GM19035 (cell line): ENCODE results near the gene CLPSL1.

ENCODE experiments used
- ATAC-seq: cut with Tn5 transposase; IDR thresholded peaks from one replicate; pipeline ENCODE4 v1.9.1; 2021; ENCODE audit not compliant: unreplicated experiment

Gene CLPSL1

DNA sequence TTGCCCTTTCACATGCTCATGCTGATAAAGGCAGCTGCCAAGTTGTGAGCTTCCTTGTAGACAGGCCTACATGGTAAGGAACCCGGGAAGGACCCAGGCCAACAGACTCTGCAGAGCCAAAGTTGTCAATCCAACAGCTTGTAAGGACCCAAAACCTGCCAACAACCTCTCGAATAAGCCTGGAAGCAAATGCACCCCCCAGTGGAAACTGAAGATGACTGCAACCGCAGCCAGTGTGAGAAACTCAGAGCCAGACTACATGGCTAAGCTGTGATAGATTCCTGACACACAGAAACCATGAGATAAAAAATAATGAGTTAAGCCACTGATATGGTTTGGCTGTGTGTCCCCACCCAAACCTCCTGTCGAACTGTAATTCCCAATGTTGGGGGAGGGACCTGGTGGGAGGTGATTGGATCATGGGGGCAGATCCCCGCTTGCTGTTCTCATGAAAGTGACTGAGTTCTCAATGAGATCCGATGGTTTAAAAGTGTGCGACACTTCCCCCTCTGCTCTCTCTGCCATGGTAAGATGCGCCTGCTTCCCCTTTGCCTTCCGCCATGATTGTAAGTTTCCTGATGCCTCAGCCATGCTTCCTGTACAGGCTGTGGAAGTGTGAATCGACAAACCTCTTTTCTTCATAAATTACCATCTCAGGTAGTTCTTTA is 23.2 kb upstream of the CLPSL1 start:
- no peak for ATAC-seq

DNA sequence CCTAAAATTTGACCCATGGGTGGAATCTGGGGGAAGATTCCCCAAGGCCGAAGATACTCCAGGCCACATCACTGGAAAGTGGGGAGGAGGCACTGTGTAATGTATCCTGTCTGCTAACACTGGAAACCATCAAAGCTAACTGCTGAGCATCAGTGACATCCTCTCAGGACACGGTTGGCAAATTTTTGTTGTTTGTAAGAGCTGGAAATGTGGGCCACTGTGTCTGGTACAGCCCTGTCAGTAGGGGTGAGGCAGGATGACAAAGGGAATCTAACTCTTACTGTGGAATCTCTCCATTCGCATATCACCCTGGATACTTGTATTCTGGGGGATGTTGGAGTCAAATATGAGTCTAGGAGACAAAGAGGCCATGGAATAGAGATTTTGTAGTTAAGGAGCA is 21.4 kb upstream of the CLPSL1 start:
- ATAC-seq = no peak

GRCh38 chr6:35765739-35766138 is 15.1 kb upstream of the CLPSL1 start:
- ATAC-seq = no peak

- ATAC-seq = no peak
Measured at GRCh38 chr6:35769211-35769610, 11.6 kb upstream of the CLPSL1 start.

- no peak for ATAC-seq
Measured at GRCh38 chr6:35771343-35771627, 9.5 kb upstream of the CLPSL1 start.

- no peak for ATAC-seq
Measured at GRCh38 chr6:35774116-35774794, 6.6 kb upstream of the CLPSL1 start.

DNA sequence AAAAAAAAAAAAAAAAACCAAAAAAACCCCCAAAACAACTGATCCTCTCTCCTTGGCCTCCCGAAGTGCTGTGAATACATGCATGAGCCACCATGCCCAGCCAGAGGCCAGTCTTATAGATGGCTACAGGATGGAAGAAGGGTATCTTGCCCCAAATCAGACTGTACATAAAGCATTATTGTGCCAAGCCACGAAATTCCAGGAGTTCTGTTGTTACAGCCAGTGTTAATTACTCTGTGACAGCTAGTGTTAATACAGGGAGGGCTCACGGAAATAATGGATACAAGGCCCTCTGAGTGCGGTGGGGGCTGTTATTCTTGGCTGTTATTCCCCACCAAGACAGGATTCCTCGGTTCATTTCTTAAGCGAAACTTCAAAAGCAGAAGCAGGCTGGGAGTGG is 5.8 kb upstream of the CLPSL1 start:
- ATAC-seq = no peak

GRCh38 chr6:35776364-35777215 is 4.2 kb upstream of the CLPSL1 start, which contains the start of gene CLPSL2:
CLPSL2 (plus strand) TSS chr6:35776598; CDS start chr6:35776619, 21 bp downstream.
- ATAC-seq = no peak

- ATAC-seq = no peak
Measured at GRCh38 chr6:35777356-35778102, 3.3 kb upstream of the CLPSL1 start.

- ATAC-seq = no peak
Measured at GRCh38 chr6:35778437-35778836, 2.4 kb upstream of the CLPSL1 start.

DNA sequence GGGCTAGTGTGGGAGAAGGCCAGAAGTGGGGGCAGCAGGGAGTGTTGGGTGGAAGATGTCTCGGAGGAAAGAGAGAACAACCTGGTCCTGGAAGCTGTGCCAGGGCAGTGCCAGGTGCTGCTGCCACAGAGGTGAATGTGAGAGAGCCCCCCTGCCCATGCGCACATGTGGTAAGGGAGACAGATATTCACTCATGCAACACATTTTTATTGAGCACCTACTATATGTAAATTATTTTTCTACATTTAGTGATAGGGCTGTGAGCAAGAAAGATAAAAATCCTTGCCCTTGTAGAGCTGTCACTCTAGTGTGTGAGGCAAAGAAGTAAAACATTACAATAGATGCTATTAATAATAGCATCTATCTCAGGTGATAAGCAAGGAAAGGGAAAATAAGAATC is 471 bp downstream of the CLPSL1 start:
- ATAC-seq = no peak

- ATAC-seq = no peak
Measured at GRCh38 chr6:35782424-35782823, 1.6 kb downstream of the CLPSL1 start.

GRCh38 chr6:35784200-35784599 is 3.4 kb downstream of the CLPSL1 start:
- ATAC-seq = no peak

GRCh38 chr6:35786272-35786671 is 5.5 kb downstream of the CLPSL1 start:
- ATAC-seq = no peak

DNA sequence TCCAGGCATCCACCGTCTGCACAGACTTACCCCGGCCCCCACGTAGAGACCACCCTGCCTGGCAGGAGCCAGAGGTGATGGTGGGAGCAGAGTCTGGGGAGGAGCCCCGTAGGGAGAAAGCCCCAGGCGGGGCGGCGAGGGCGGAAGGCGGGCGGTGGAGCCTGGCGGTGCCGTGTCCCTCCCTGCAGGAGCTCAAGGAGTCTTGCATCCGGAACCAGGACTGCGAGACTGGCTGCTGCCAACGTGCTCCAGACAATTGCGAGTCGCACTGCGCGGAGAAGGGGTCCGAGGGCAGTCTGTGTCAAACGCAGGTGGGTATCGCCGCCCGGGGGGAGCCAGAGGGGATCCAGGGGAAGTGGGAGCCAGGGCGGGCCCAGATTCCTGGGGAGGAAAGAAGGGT is 6.0 kb downstream of the CLPSL1 start:
- no peak for ATAC-seq

- no peak for ATAC-seq
Measured at GRCh38 chr6:35787266-35788218, 6.7 kb downstream of the CLPSL1 start.

DNA sequence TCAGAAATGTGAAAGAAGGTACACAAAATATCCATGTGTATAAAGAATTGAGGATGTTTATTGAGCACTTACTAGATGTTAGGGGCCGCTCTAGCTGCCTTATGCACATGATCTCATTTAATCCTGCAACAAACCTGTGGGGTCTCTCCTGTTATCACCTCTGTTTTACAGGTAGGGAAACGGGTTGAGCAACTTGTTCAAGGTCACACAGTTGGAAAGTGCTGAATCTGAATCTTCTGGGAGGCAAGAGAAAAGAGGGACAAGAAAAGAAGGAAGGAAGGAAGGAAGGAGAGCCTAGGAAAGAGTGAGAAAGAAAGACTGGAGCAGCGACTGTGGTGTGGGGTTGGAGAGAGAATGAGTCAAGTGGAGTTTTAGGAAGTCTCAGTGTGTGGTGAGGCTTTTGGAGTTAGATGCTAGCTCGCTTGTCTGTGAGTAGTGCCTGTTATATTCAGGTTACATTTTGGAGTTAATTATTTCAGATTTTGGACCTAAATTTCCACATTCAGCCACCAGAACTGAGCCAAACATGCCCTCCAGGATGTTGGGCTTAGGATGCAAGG is 7.7 kb downstream of the CLPSL1 start:
- no peak for ATAC-seq

DNA sequence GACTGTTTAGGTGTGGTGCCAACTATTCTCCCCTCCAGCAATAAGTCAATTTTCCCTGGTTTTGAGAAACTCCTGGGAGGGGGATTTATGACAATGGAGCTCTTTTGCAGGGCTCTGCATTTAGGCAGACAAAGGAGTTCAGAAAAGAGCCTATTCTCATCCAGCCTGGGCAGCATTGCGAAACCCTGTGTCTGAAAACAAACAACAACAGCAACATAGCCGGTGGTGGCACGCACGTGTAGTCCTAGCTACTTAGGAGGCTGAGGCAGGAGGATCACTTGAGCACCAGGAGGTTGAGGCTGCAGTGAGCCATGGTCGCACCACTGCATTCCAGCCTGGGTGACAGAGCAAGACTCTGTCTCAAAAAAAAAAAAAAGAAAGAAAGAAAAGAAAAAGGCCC is 9.9 kb downstream of the CLPSL1 start:
- no peak for ATAC-seq

- ATAC-seq = no peak
Measured at GRCh38 chr6:35794536-35795452, 14.0 kb downstream of the CLPSL1 start.
